ENCODE results near the gene VEPH1.

GRCh38 chr3:157465741-157466140, 37.5 kb downstream of the VEPH1 start:
- no peak for TF ChIP-seq CTCF (IDR thresholded peaks at IDR 0.05; ENCODE audit: insufficient read depth, low read length, poor library complexity, severe bottlenecking)
- no peak for TF ChIP-seq EZH2phosphoT487 (conservative IDR thresholded peaks at IDR 0.05; ENCODE audit: low read length)

All from SU-DHL-6 (cell line).